HFFc6 (cell line): ENCODE results near the gene UBASH3A. TPM values are rescaled to one million over a fixed set of nuclear protein-coding genes. Genes with fewer than 3 reads are reported as not detected.

Experiments used
- DNase-seq: peaks from one replicate; pipeline ENCODE4 v3.0.0-alpha.2; 2018
- H3K27ac Mint-ChIP-seq: 2 replicates; pipeline ENCODE4 v1.8.0; 2020; ENCODE audit warnings: mild to moderate bottlenecking, mixed read lengths
- H3K27me3 Mint-ChIP-seq: 2 replicates; pipeline ENCODE4 v1.8.0; 2021; ENCODE audit warnings: mild to moderate bottlenecking, moderate library complexity, mixed read lengths; ENCODE audit not compliant: insufficient read depth
- H3K36me3 Mint-ChIP-seq: 2 replicates; pipeline ENCODE4 v1.8.0; 2021; ENCODE audit warnings: low read depth, mixed read lengths
- H3K4me1 Mint-ChIP-seq: 2 replicates; pipeline ENCODE4 v1.8.0; 2020; ENCODE audit warnings: low read depth, mixed read lengths
- H3K4me3 Mint-ChIP-seq: 2 replicates; pipeline ENCODE4 v1.8.0; 2020; ENCODE audit warnings: mild to moderate bottlenecking, moderate library complexity, mixed read lengths
- H3K9me3 Mint-ChIP-seq: 2 replicates; pipeline ENCODE4 v1.8.0; 2020; ENCODE audit warnings: mild to moderate bottlenecking, mixed read lengths
- total RNA-seq, 6 experiments: library from RNA; stranded (reverse); fragmentation: NEBNext Ultra II Directional; extraction: Animal tissue kit (Norgen Biotek cat#: 25700); gene quantifications; 2 replicates in 1 of 6; 3 replicates in 5 of 6; pipeline ENCODE4 v1.2.3, GENCODE V29; 2021
- TF ChIP-seq, protein P1 (sequence below): fragments of 200-600 bp; sonication (generic); IDR thresholded peaks from 2 replicates; pipeline ENCODE4 v1.5.0; 2021; ENCODE audit warnings: antibody characterized with exemption, mild to moderate bottlenecking

The UBASH3A gene
- total RNA-seq, 6 experiments from 2014 or later, result not detected

DNA sequence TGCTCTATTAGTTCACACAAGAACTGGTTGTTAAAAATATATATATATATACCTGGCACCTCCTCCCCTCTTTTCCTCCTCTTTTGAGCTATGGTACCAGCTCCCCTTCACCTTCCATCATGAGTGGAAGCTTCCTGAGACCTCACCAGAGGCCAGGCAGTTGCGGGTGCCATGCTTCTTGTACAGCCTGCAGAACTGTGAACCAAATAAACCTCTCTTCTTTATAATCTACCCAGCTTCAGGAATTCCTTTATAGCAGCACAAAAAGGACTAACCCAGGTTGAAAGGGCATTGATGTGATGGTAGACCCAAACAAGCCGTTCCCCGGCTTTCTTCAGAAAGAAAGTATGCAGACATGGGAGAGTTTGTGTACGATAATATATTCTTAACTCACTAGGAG, 77.5 kb downstream of the UBASH3A start:
- no peak for DNase-seq
- Mint-ChIP-seq H3K4me3 (no peak overlapping the region), H3K9me3 (peaks cover 20% of the 10 kb centered on the region), H3K27me3 (no peaks in the 10 kb centered on the region), H3K4me1 (no peaks in the 10 kb centered on the region), H3K36me3 (no peaks in the 10 kb centered on the region), H3K27ac (no peak overlapping the region)
- TF ChIP-seq, protein P1, sequence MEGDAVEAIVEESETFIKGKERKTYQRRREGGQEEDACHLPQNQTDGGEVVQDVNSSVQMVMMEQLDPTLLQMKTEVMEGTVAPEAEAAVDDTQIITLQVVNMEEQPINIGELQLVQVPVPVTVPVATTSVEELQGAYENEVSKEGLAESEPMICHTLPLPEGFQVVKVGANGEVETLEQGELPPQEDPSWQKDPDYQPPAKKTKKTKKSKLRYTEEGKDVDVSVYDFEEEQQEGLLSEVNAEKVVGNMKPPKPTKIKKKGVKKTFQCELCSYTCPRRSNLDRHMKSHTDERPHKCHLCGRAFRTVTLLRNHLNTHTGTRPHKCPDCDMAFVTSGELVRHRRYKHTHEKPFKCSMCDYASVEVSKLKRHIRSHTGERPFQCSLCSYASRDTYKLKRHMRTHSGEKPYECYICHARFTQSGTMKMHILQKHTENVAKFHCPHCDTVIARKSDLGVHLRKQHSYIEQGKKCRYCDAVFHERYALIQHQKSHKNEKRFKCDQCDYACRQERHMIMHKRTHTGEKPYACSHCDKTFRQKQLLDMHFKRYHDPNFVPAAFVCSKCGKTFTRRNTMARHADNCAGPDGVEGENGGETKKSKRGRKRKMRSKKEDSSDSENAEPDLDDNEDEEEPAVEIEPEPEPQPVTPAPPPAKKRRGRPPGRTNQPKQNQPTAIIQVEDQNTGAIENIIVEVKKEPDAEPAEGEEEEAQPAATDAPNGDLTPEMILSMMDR, result no peak

DNA sequence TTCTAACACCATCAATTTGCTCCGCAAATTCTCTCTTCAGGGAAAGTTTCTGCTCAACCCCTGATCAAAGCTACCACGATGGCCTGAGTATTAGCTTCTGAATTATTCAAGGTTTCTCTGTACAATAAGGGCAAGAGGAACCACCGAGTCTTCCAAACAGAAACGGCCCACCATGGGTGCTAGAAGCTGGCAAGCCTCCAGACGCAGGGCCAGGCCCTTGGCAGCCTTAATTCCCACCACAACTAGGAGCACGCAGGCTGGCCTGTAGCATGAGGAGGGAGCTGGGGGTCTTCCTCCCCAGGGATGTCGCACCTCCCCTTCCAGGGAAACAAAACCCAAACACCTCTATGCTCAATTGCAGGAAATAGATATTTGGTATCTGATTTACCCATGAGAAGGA, 81.3 kb downstream of the UBASH3A start:
- 0 out of 2 replicates have a peak, but pooled peaks cover 1% of the 10 kb centered on the region for H3K27me3 Mint-ChIP-seq
- H3K4me3 Mint-ChIP-seq, result no peak overlapping the region
- no peaks in the 10 kb centered on the region for H3K4me1 Mint-ChIP-seq
- peaks cover 32% of the 10 kb centered on the region for H3K9me3 Mint-ChIP-seq
- DNase-seq, result no peak
- H3K36me3 Mint-ChIP-seq, result no peaks in the 10 kb centered on the region
- TF ChIP-seq, protein P1, result no peak
- H3K27ac Mint-ChIP-seq, result no peak overlapping the region

DNA sequence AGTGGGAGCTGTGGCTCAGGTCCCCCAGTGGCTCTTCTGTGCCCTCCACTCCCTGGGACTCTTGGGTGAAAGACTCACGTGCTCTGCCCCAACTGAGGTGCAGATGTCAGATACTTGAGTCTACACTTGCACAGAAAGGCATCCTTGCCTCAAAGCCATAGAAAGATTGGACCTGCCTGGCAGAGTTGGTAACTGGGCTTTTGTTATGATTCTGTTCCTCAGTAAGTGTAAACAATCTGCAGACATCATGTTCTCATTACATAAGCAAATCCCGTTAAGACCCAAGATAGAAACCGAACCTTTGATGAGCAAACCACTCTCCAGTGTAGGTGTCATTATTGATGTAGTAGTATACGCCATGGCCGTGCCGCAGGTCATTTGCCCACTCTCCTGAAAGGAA, 82.4 kb downstream of the UBASH3A start:
- DNase-seq, result no peak
- Mint-ChIP-seq H3K27me3 (0 out of 2 replicates have a peak, but pooled peaks cover 1% of the 10 kb centered on the region), H3K4me3 (no peak overlapping the region), H3K36me3 (no peaks in the 10 kb centered on the region), H3K9me3 (peaks cover 26% of the 10 kb centered on the region), H3K27ac (no peak overlapping the region), H3K4me1 (no peaks in the 10 kb centered on the region)
- TF ChIP-seq, protein P1, result no peak

DNA sequence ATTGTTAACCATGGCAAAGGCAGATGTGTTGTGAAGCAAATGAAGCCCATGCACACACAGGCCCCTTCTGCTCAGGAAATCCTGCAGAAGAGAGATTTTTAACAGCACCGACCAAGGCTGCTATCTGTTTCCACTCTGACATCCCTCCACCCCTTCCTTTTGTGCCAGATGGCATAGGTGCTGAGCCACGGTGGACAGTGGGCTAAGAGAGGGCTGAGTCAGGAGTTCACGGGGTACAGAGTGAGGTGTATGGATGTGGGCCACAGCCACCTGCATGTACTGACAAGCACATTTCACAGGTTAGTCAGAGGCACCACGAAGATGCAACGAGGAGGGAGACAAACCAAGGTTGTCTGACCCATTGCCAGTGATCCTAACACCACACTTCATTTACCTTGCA, 82.8 kb downstream of the UBASH3A start:
- no peak for DNase-seq
- Mint-ChIP-seq H3K27ac (no peak overlapping the region), H3K9me3 (peaks cover 29% of the 10 kb centered on the region), H3K4me3 (no peak overlapping the region), H3K4me1 (no peaks in the 10 kb centered on the region), H3K27me3 (0 out of 2 replicates have a peak, but pooled peaks cover 1% of the 10 kb centered on the region), H3K36me3 (no peaks in the 10 kb centered on the region)
- TF ChIP-seq, protein P1, result no peak

DNA sequence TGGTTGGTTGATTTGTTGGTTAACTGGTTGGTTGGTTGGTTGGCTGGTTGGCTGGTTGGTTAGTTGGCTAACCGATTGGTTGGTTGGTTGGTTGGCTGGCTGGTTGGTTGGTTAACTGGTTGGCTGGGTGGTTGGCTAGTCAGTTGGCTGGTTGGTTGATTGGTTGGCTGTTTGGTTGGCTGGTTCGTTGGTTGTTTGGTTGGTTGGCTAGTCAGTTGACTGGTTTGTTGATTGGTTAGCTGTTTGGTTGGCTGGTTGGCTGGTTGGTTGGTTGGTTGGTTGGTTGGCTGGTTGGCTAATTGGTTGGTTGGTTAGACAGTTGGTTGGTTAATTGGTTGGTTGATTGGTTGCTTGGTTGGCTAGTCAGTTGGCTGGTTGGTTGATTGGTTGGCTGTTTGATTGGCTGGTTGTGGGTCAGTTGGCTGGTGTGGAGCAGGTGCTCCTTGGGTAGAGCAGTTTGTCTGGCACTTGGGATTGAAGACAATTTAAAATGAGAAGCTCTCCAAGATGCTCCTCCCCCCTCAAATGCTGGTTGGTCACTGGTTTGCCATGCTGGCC, 85.4 kb downstream of the UBASH3A start:
- Mint-ChIP-seq H3K27me3 (peaks cover 8% of the 10 kb centered on the region; the same call in 1 of the 2 replicates), H3K4me1 (no peaks in the 10 kb centered on the region), H3K9me3 (peaks cover 29% of the 10 kb centered on the region), H3K4me3 (no peak overlapping the region), H3K27ac (no peak overlapping the region), H3K36me3 (no peaks in the 10 kb centered on the region)
- no peak for DNase-seq
- TF ChIP-seq, protein P1, result no peak
